Measurements from ENCODE around the gene ARHGEF7.

DNA sequence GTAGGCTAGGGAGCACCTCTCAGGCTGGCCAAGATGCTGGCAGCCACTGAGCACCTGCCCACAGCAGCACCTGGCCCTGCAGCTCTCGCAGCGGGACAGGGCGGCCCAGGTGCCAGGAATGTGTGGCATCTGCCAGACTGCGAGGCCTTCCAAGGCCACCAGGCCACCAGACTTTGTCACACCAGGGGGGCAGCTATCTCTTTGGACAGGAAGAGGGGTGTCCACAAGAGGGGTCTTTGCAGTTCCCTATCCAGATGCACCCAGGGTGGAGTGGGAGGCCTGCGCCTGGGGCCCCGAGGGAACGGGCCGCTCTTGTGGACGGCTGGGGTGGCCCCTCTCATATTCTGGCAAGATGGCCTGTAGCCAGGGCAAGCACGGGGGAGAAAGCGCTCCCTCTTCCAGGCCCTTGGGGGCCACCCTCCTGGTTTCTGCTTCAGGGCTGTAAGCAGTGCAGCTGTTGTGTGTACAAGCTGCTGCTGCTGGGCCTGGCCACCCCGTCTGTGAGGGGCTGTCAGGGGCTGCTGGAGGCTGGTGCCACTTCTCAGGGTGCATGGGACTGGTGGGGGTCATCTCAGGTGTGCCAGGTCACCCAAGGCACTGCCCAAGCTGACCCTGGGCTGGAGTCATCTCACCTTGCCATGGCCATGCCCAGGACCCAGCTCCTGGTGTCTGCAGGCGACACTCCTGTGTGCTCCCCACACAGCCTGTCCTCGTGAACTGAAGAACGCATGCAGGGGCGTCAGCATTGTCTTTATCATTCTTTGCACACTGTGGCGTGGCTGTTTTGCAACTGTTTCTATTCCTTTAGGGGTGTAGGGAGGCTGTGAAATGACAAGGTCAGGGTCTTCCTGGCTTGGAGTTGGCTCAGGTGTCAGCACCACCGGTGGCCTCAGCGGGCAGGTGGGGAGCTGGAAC, 207.1 kb downstream of the ARHGEF7 start:
- TF ChIP-seq, protein P1, sequence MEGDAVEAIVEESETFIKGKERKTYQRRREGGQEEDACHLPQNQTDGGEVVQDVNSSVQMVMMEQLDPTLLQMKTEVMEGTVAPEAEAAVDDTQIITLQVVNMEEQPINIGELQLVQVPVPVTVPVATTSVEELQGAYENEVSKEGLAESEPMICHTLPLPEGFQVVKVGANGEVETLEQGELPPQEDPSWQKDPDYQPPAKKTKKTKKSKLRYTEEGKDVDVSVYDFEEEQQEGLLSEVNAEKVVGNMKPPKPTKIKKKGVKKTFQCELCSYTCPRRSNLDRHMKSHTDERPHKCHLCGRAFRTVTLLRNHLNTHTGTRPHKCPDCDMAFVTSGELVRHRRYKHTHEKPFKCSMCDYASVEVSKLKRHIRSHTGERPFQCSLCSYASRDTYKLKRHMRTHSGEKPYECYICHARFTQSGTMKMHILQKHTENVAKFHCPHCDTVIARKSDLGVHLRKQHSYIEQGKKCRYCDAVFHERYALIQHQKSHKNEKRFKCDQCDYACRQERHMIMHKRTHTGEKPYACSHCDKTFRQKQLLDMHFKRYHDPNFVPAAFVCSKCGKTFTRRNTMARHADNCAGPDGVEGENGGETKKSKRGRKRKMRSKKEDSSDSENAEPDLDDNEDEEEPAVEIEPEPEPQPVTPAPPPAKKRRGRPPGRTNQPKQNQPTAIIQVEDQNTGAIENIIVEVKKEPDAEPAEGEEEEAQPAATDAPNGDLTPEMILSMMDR (IDR thresholded peaks at IDR 0.05), result no peak
- TF ChIP-seq POLR2A (IDR thresholded peaks at IDR 0.05) (no peak), POLR2AphosphoS5 (IDR thresholded peaks at IDR 0.05) (no peak), EP300 (IDR thresholded peaks at IDR 0.05) (no peak)

All from stomach (tissue), 4 donors.